ENCODE measurements around the gene CFAP99.

DNA sequence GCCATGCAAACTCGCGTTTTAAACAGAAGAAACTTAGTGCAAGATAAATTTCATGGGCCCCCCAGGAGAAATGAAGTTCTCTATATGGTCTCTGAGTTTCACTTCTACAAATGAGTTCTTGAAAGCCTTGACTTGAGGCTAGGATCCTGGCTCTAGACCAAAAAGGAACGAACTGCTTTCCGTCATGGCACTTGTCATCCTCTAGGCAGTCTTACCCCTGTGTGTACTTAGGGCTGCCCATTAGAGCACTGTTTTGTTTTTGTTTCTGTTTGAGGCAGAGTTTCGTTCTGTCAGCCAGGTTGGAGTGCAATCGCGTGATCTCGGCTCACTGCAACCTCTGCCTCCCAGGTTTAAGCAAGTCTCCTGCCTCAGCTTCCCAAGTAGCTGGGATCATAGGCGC is 79.2 kb downstream of the CFAP99 start:
- TF ChIP-seq, protein P1, sequence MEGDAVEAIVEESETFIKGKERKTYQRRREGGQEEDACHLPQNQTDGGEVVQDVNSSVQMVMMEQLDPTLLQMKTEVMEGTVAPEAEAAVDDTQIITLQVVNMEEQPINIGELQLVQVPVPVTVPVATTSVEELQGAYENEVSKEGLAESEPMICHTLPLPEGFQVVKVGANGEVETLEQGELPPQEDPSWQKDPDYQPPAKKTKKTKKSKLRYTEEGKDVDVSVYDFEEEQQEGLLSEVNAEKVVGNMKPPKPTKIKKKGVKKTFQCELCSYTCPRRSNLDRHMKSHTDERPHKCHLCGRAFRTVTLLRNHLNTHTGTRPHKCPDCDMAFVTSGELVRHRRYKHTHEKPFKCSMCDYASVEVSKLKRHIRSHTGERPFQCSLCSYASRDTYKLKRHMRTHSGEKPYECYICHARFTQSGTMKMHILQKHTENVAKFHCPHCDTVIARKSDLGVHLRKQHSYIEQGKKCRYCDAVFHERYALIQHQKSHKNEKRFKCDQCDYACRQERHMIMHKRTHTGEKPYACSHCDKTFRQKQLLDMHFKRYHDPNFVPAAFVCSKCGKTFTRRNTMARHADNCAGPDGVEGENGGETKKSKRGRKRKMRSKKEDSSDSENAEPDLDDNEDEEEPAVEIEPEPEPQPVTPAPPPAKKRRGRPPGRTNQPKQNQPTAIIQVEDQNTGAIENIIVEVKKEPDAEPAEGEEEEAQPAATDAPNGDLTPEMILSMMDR (IDR thresholded peaks at IDR 0.05): no peak
- no peak for TF ChIP-seq POLR2A (IDR thresholded peaks at IDR 0.05)

Measured in uterus (tissue), 2 donors.